NCI-H748 (cell line): ENCODE measurements around the gene POLD4.
A peak's percentile ranks its signal among the peaks of the same experiment; 100 is the strongest.
"Not testable (repeated sequence)": the region's sequence is repeated elsewhere in the genome, so short reads cannot be mapped to it uniquely, and the experiment has no call there.

Source experiments
- DNase-seq: peaks from one replicate; lab custom pipeline; 2025; ENCODE audit not compliant: unreplicated experiment; lab: John Stamatoyannopoulos, UW

Gene POLD4

DNA sequence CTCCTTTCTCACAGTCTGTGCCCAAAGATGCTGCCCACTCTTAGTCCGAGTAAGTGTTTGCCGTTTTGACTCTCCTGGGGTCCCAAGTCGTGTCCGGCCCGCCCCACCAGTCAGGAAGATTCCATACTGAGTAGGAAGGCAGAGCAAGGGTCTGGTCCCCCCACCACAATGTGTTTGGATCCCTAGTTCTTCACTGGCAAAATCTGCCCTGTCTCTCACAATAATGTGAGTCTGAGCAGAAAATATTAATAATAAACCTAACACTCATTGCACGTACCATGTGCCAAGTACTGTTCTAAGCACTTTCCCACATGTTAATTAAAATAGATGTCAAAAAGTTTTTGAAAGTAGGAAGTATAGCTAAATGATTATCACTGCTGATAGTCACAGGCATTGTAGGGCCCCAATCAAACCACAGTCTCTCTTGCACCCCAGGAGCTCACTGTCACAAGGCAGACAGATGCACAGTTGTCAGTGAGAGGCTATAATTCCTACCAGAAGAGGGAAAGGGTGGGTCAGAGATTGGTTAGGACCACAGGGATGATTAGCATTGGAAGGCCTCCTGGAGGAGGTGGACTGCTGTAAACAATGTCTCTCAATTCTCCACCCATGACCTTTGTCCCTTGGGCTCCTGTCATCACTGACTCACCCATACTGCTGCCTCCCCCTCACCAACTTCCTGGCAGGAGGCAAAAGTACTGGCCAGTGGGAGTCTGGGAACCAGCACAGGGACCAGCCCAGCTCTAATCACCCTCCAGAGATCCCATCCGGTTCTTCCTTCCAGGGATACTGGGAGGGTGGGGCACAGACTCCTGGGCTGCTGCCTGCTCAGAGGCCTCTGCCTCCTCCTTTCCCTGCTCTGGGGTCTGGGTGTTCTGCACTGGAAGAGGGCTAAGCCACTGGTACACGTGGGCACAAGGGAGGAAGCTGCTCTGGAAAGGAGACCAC is 1.0 kb upstream of the POLD4 start:
- DNase-seq: no peak

DNA sequence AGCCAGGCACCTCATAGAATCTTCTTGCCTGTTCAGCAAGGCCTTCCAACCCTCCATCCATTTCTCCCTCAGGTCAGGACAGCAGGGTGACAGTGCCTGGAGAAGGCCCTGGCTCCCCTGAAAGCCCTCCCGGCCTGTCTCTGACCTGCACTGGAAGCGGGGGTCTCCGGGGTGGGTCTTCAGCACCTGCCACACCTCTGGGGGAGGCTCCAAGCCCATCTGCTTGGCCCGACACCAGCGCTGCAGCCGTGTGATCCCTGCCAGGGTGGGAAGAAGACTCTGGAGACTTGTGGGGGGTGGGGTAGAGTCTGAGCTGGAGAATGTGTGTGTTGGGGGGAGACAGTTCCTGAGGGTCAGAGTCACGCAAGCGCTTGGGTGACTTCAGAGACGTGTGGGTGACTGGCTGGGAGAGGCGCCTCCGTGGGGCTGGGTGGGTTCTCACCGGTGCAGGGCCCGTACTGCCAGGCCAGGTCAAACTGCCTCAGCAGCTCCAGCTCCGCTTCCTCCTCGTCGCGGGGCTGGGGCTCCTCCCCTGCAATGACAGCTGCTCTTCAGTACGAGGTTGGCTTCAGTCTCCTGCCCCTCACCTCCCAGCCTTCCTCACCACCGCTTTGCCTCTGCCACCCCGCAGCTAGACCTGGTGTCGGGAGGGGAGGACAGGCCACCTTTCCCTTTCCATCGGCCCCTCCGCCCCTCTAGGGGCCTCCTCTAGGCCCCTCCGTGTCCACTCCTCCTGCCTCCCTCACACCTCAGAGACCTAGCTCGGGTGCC is 615 bp downstream of the POLD4 start:
- DNase-seq: peak; percentile 81

DNA sequence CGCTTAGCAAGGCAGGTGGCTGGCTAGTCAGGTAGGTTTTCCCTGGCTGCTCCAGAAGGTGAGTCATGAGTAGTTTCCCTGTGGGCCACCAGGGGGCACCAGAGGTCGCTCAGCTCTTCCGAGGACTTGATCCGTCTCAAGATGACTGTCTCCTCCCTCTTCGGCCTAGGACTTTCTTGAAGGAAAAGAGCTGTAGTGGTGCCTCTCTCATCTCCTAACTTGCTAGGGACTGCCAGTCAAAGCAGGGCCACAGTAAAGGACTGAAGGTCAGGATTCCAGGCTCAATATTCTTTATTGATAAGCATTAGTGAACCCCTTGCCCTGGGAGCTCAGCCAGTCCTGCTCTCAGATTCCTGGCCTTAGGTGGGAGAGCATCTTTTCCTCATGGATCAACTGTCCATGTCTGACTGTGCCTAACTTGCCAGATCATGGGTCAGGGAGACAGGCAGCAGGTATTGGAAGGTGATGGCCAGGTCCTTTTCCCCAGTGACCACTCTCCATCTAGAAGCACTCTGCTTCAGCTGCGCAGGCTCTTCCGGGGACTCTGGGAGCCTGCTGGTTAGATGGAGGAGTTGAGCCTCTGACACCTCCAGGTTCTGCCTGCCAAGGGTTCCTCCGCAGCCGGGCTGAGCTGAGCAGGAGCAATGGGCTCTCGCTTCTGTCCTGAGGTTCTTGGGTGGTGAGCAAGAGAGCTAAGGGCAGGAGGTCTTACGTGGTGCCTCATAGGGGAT is 1.9 kb downstream of the POLD4 start:
- peak; percentile 54 for DNase-seq

DNA sequence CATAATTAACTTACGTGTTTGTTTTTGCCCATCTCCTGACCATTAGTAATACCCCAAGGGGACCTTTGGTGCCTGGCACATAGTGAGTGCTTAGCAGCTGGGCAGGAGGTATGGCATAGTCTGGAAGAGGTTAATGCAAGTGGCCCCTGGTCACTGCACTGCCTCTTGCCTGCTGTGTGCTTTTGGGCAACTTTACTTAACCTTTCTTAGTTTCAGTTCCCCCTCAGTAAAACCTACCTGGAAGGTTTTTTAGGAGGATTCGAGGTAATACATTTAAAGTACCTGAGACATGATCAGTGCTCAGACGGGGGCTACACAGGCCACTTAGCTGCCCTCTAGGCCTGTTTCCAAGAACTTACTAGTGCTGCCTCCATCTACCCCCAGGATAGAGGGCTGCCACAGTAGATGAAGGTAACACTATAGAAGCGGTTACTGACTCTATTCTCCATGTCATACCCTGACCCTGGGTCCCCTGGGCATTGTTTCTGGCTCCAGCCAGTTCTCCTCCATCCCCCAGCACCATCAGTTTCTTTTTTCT is 3.3 kb downstream of the POLD4 start:
- DNase-seq: no peak

DNA sequence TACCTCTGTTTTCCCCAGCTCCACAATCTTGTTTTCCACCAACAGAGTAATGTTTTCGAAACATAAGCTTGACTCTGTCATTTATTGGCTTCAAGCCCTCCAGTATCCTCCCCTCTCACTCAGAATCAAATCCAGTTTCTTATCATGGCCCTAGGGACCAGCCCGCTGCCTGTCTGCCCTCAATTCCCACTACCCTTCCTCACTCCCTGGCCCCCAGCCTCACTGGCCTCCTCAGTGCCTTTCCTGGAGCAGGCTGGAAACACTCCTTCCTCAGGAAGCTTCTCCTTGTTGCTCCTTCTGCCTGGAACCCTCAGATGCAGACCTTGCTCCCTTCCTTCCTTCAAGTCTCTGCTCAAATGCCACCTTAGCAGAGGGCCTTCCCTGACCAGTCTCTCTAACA is 3.9 kb downstream of the POLD4 start:
- DNase-seq: no peak

- no peak for DNase-seq
Measured at GRCh38 chr11:67349036-67349435, 4.3 kb downstream of the POLD4 start.

DNA sequence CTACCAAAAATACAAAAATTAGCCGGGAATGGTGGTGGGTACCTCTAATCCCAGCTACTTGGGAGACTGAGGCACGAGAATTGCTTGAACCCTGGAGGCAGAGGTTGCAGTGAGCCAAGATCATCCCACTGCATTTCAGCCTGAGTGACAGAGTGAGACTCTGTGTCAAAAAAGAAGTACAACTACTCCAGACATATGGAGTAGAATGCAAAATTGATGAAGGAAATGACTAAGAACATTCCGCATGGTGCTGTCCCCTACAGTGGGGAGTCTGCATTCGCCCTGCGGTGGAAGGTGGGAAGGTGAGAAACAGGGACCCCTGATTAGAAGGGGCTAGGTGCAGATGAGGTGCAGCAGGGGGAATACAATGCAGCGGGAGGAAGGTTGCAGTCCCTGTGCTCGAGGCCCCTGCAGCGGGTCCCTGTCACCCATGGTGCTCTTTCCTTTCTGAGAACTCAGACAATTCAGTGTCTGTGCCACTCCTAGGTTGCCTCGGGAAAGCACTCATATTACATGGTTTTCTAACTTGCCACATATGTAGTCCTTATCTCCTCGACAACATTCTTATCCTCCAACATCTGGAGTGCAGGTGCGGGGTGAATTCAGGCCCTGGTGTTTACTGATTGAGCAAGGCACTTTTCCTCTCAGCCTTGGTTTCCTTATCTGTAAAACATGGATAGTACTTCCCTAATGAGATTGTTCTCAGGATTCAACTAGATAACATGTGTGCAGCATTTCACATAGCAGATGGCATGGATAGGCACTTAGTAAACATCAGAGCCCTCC is 5.2 kb downstream of the POLD4 start:
- DNase-seq: no peak

DNA sequence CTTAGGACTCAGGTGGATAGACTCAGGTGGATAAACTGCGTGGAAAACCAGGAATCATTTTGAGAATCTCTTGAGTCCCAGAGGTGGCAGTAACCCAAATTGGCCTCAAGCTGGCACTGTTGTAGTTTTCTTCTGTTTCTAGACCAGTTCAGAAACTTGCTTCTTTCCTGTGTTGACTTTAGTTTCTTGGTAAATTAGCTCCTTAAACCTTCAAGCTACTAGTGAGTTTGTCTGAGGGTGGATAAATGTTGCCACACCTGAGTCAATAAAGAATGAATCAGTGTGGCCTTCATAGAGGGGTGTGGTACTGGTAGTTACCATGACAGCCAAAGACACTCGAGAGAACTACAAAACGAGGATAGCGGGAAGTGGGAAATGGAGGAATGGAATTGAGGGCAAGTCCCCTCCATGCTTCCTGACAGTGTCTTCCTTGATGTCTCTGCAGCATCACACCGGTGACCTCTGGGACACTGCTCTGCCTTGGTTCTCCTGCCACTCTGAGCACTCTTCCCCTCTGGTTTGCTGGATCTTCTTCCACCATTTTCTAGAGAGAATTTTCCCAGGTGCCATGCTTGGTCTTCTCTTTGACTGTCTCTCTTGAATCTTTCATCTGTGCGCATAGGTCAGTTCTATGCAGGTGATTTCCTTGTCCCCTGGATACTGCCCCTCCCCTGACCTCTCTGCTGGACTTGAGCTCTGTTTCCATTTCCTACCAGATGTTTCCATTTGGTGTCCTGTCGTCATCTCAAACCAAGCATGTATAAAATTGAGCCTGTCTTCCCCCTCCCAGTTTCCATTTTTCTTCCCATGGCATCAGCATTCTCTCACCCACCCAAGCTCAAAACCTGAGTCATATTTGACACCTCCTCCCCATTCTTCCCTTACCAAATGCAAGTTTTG is 7.2 kb downstream of the POLD4 start:
- peak; percentile 64 for DNase-seq

- DNase-seq: no peak
Measured at GRCh38 chr11:67345247-67345919, 8.0 kb downstream of the POLD4 start.

DNA sequence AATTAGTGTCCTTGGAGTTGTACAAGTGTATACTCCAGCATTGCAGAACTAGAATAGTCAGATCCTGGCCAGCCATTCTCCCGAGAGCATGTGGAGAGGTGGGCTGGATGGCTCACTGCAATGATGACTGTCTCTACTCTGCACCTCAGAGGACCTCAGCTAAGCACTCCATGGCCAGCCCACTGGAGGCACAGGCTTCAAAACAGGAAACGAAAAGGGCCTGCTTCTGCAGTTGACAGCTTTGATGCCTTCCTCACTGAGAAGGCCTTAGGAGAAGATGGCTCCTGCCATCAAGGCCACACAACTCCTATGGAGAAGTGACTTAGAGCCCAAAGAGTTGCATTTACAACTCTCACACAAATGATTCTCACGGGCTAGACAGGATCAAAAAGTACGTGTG is 9.1 kb downstream of the POLD4 start:
- no peak for DNase-seq

GRCh38 chr11:67337257-67337656 is 16.1 kb downstream of the POLD4 start:
- DNase-seq: no peak

DNA sequence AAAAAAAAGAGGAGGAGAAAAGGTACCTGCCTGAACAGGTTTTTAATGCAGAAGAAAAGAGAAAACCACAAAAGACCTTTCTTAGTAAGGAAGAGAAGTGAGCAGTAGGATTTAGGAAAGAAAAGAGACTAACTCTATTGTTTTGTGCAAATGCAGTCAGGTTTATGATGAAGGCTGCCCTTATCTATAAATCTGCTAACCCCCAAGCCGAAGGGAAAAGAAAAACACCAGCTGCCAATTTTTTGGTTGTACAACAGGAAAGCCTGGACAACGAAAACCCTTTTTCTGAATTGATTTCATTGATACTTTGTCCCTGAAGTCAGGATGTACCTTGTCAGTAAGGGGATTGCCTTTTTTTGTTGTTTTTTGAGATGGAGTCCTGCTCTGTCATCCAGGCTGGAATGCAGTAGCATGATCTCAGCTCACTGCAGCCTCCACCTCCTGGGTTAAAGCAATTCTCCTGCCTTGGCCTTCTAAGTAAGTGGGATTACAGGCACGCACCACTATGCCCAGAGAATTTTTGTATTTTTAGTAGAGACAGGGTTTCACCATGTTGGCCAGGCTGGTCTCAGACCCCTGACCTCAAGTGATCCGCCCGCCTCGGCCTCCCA is 21.2 kb downstream of the POLD4 start:
- DNase-seq: no peak

DNA sequence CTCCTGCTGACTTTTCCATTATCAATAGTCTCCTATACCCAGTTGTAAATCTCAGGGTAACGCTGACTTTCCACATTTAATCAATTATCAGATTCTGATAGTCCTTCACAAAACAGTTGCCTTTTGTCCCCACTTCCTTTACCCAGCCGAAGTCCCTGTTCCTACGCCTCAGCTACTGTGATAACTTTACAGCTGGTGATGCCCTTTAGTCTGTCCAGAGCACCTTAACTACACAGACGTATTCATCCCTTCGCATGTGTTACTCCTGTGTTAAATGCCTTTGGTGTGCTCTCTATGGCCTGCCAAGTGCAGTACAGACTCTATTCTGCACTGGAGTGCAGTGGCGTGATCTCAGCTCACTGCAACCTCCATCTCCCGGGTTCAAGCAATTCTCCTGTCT is 29.8 kb downstream of the POLD4 start:
- DNase-seq: no peak

DNA sequence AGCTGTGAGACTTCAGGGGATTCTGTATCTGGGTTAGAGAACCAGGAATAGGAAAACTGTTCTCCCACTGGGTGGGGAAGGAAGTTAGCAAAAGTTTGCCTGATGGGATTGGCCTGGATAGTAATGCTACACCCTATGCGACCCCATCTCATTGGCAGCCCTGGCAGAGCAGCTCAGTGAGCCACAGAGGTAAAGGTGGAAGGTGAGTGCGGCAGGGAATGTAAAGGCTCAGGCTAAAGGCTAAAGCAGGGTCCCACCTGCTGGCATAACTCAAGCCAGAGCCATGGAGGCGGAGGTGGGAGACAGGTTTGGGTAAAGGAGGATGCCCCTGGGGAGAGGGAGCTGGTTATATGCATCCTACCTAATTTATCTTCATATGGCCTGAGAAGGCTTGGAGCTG is 31.3 kb downstream of the POLD4 start:
- no peak for DNase-seq

DNA sequence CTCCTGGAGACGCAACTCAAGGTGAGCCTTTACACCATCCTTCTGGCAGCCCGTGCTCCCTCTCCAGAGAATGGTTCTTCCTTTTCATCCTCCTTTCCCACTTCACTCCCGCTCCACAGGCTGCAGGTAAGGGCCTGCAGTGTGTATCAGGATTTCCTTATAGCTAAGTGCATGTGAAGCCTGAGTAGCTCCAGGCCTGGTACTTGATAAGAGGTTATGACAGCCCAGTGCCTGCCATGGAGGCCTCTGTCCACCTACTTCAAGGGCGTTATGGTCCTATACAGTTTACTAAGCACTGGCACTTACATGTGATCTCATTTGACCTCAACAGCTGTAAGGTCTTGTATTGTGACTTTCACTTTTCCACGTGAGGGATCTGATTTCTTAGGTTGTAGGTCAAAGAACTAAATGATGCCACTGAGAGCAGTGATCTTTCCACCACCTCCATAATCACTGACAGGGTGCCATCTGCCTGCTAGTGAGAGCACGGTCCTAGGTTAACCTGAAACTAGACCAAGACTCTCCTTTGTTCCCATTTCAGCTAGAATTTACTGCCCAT is 32.0 kb downstream of the POLD4 start:
- no peak for DNase-seq

GRCh38 chr11:67320691-67321090 is 32.7 kb downstream of the POLD4 start:
- DNase-seq: no peak

- no peak for DNase-seq
Measured at GRCh38 chr11:67320011-67320410, 33.3 kb downstream of the POLD4 start.

- DNase-seq: not testable (repeated sequence)
Measured at GRCh38 chr11:67318876-67319275, 34.5 kb downstream of the POLD4 start.
